Transverse colon (tissue), 4 donors: Measurements from ENCODE around the gene LIN52.
"Not testable (repeated sequence)": the region's sequence is repeated elsewhere in the genome, so short reads cannot be mapped to it uniquely, and the experiment has no call there.

ENCODE experiments used
- POLR2AphosphoS5 ChIP-seq, 3 donors: sonication (generic); formaldehyde crosslinking; IDR thresholded peaks; one replicate each; pipeline ENCODE4 v1.6.1; 2016; ENCODE audit warnings: antibody characterized with exemption in 3 of 3
- TF ChIP-seq, protein P1 (sequence below), 5 experiments: fragments of 200-600 bp in 3 of 5; fragments of 450-650 bp in 2 of 5; sonication (generic) in 3 of 5; IDR thresholded peaks; 1 replicate in 2 of 5; 2 replicates in 3 of 5; pipeline ENCODE4 v1.5.1; 2016 to 2017; ENCODE audit warnings: antibody characterized with exemption in 5 of 5, inconsistent platforms in 3 of 5, mild to moderate bottlenecking in 2 of 5, moderate library complexity in 1 of 5

DNA sequence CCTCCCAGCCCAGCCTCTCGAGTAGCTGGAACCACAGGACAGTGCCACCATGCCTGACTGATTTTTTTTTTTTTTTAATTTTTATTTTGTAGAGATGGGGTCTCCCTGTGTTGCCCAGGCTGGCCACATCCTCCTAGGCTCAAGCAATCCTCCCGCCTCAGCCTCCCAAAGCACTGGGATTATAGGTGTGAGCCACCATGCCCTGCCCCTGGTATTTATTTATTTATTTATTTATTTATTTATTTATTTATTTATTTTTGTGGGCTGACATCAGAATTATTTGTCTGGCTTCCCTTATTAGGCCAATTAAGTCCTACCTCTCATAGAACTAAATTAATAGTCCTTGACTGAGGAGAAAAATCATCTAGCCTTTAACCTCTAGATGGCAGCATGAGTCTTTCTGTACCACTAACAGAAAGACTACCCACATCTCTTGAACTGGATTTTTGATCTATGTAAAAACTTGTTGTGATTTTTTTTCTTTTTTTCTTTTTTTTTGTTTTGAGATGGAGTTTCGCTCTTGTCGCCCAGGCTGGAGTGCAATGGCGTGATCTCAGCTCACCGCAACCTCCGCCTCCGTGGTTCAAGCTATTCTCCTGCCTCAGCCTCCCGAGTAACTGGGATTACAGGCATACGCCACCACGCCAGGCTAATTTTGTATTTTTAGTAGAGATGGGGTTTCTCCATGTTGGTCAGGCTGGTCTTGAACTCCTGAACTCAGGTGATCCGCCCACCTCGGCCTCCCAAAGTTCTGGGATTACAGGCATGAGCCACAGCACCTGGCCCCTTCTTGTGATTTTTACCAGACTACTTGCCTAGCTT, 26.9 kb downstream of the LIN52 start:
- not testable (repeated sequence) for TF ChIP-seq POLR2AphosphoS5 (IDR thresholded peaks at IDR 0.05)
- TF ChIP-seq, protein P1, sequence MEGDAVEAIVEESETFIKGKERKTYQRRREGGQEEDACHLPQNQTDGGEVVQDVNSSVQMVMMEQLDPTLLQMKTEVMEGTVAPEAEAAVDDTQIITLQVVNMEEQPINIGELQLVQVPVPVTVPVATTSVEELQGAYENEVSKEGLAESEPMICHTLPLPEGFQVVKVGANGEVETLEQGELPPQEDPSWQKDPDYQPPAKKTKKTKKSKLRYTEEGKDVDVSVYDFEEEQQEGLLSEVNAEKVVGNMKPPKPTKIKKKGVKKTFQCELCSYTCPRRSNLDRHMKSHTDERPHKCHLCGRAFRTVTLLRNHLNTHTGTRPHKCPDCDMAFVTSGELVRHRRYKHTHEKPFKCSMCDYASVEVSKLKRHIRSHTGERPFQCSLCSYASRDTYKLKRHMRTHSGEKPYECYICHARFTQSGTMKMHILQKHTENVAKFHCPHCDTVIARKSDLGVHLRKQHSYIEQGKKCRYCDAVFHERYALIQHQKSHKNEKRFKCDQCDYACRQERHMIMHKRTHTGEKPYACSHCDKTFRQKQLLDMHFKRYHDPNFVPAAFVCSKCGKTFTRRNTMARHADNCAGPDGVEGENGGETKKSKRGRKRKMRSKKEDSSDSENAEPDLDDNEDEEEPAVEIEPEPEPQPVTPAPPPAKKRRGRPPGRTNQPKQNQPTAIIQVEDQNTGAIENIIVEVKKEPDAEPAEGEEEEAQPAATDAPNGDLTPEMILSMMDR (IDR thresholded peaks at IDR 0.05), result peak; percentile 49 to 64 (median 60)
